Activated naive CD8-positive, alpha-beta T cell (primary cell): ENCODE measurements around the gene PLCL1.
A peak's percentile ranks its signal among the peaks of the same experiment; 100 is the strongest.

Experiments
- H3K27ac Mint-ChIP-seq: one replicate; pipeline ENCODE4 v1.8.0; 2021; ENCODE audit warnings: mixed read lengths
- H3K27me3 Mint-ChIP-seq: one replicate; pipeline ENCODE4 v1.8.0; 2021; ENCODE audit warnings: mixed read lengths
- H3K36me3 Mint-ChIP-seq: one replicate; pipeline ENCODE4 v1.8.0; 2021; ENCODE audit warnings: mixed read lengths
- H3K4me1 Mint-ChIP-seq: one replicate; pipeline ENCODE4 v1.8.0; 2021; ENCODE audit warnings: low read depth, mixed read lengths
- H3K4me3 Mint-ChIP-seq: one replicate; pipeline ENCODE4 v1.8.0; 2021; ENCODE audit warnings: mild to moderate bottlenecking, mixed read lengths
- H3K9me3 Mint-ChIP-seq: one replicate; pipeline ENCODE4 v1.8.0; 2021; ENCODE audit warnings: low read depth, mixed read lengths

Gene PLCL1

DNA sequence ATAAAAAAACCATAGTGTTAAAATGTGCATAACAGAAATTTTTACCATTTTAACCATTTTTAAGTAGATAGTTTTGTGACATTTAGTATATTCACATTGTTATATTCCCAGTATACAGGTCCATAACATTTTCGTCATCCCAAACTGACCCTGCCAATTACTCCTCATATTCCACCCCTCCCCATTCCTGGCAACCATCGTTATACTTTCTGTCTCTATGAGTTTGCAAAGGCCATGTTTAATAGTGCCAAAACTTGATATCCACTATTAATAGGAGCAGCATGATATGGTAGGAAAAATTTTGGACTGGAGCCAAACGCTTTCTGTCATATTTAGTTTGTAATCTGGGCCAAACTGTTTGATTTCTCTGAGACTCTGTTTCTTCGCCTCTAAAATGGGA is 30.9 kb downstream of the PLCL1 start:
- Mint-ChIP-seq H3K27ac (no peak overlapping the region), H3K27me3 (no peaks in the 10 kb centered on the region), H3K9me3 (peaks cover 4% of the 10 kb centered on the region), H3K4me3 (no peak overlapping the region), H3K36me3 (peaks cover 7% of the 10 kb centered on the region), H3K4me1 (peaks cover 38% of the 10 kb centered on the region)

DNA sequence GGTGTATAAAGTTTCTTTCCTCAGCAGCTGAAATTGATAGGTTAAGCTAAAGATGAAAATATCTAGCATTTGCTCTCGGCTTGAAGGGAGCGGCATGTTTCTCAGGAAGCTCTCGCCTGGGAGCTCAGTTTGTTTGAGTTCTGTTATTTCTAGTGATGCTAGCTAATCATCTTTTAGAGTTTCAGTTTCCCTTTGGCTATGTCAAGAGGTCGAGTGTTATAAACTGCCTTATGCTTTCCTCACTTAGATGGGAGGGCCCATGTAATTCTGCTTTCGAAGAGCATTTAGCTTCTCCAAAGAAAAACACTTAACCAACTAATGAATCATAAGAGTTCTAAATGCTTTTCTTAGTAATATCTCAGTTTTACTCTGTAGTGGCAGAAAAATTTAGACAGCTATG is 33.6 kb downstream of the PLCL1 start:
- peak overlapping the region; percentile 83 for H3K27ac Mint-ChIP-seq
- H3K36me3 Mint-ChIP-seq: peaks cover 2% of the 10 kb centered on the region
- no peaks in the 10 kb centered on the region for H3K27me3 Mint-ChIP-seq
- peak overlapping the region; percentile 58 for H3K4me3 Mint-ChIP-seq
- H3K4me1 Mint-ChIP-seq: peaks cover 55% of the 10 kb centered on the region
- no peaks in the 10 kb centered on the region for H3K9me3 Mint-ChIP-seq

DNA sequence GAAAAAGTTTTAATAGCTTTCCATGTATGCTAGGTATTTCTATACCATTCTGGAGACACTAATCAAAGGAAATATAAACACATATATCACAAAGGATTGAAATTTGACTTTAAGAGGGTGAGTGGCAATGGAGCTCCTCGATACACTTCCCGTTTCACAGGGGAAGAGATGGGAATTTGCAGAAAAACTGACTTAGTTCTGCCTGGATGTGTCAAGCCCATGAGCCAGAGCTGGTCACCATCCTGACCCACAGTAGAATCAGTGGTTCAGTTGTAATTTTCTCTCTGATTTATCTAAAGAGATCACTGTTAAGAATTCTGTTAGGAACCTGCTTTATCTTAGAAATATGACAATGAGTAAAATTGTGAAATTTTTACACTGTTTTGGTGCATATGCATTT is 34.2 kb downstream of the PLCL1 start:
- Mint-ChIP-seq H3K4me1 (peaks cover 55% of the 10 kb centered on the region), H3K27me3 (no peaks in the 10 kb centered on the region), H3K4me3 (peak overlapping the region; percentile 58), H3K9me3 (no peaks in the 10 kb centered on the region), H3K27ac (peak overlapping the region; percentile 83), H3K36me3 (peaks cover 2% of the 10 kb centered on the region)

DNA sequence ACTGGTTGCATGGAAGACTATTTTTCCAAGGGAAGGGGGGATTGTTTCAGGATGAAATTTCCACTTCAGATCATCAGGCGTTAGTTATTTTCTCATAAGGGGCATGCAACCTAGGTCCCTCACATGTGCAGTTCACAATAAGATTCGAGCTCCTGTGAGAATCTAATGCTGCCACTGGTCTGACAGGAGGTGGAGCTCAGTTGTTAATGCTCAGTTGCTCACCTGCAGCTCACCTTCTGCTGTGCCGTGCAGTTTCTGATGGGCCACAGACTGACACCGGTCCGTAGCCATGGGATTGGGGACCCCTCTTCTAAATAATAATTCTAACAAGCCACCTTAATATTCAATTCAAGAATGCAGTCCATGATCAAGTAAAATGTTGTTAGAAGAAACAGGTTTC is 34.9 kb downstream of the PLCL1 start:
- no peak overlapping the region for H3K4me3 Mint-ChIP-seq
- H3K9me3 Mint-ChIP-seq: no peaks in the 10 kb centered on the region
- no peak overlapping the region for H3K27ac Mint-ChIP-seq
- peaks cover 2% of the 10 kb centered on the region for H3K36me3 Mint-ChIP-seq
- H3K27me3 Mint-ChIP-seq: no peaks in the 10 kb centered on the region
- peaks cover 55% of the 10 kb centered on the region for H3K4me1 Mint-ChIP-seq

DNA sequence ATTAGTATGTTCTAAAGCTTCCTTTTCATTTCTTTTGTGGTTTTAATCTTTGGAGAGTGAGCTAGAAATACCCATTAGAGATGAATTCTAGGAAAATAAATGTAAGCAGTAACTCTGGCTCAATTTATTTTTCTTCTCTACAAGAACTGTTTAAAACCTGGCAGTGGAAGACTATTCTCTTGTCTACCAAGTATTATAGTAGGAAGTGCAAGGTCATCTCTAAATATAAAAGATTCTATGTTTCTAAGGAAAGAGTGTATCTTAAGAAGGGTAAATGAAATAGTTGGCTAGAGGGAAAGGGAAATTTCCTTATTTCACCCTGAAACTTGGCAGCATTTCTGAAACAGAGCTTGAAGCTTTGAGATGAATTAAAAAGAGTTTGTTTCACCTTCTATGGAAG is 35.5 kb downstream of the PLCL1 start:
- no peaks in the 10 kb centered on the region for H3K9me3 Mint-ChIP-seq
- peaks cover 2% of the 10 kb centered on the region for H3K36me3 Mint-ChIP-seq
- H3K27ac Mint-ChIP-seq: no peak overlapping the region
- H3K4me1 Mint-ChIP-seq: peaks cover 55% of the 10 kb centered on the region
- no peak overlapping the region for H3K4me3 Mint-ChIP-seq
- no peaks in the 10 kb centered on the region for H3K27me3 Mint-ChIP-seq

DNA sequence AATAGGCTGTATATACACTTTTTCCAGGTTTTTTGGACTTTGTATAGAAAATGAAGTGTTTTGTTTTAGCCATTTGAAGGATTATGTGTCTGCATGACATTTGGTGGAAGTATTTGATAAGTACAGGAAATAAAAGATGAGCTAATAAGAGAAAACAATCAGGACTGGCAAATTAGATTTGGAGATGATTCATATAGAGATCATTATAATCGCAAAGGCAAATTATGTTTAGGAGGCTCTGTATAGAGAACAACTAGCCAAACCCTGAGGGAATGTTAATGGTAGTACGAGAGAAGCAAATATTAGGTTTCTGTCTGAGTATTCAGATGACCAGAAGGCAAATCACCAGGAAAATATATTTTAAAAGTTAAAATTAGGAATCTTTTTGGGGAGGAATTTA is 41.7 kb downstream of the PLCL1 start:
- no peaks in the 10 kb centered on the region for H3K27me3 Mint-ChIP-seq
- H3K4me3 Mint-ChIP-seq: no peak overlapping the region
- H3K4me1 Mint-ChIP-seq: peaks cover 66% of the 10 kb centered on the region

DNA sequence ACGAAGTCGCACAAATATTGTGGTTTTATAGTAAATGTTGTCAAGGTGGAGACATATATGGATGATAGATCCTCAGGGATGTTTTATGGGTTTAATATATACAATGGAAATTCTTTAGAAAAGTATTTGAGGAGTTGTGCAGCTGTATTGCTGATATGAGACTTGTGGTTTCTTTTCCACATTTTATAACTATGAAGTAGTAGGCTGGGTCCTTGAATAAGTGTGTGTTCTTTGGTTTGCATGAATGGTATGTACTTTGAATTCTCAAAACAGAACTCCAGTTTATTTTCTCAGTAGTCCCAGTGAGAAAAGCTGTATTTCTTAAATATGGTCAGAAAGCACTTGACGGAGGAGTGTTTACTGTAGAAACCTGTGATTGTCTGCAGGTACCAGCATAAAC is 42.4 kb downstream of the PLCL1 start:
- Mint-ChIP-seq H3K4me3 (peak overlapping the region; percentile 9), H3K4me1 (peaks cover 72% of the 10 kb centered on the region), H3K27ac (peak overlapping the region; percentile 46)

More for the DNA sequence above, 41.7 kb downstream of the PLCL1 start:
- Mint-ChIP-seq H3K27ac (no peak overlapping the region), H3K9me3 (no peaks in the 10 kb centered on the region), H3K36me3 (peaks cover 2% of the 10 kb centered on the region)

DNA sequence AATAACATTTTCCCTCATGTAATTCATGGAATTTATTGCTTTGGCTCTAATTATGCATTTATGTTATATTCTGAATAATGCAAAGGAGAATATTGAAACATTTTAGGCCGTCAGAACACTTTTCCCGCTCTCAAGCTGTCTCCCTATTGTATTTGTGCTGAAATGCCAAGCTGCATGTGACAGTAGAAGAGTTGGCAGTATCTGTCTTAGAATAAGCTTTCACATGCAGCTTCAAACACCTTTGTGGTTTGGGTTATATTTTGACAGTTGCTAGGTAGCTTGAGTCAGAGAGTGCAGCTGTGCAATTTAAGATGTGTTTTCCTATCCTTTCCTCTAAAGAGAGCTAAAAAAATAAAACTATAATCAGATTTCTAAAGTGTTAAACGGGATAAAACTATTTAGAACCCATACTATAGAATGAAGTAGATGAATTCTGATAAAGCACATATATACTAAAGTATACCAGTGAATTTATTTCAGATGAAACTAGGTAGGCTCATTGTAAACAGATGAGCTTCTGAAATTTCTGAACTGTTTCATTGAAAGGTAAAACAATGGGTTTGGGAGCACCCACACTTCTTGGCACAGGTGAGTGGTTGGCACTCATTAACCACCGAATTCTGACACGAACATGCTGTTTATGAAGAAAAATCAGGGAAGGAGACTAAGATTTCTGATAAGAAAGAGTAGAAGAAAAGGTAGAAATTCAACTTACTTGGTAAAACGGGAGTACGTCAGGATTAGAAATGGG is 43.4 kb downstream of the PLCL1 start:
- Mint-ChIP-seq H3K4me1 (peaks cover 64% of the 10 kb centered on the region), H3K27me3 (no peaks in the 10 kb centered on the region), H3K9me3 (no peaks in the 10 kb centered on the region), H3K4me3 (peak overlapping the region; percentile 33), H3K27ac (peak overlapping the region; percentile 81), H3K36me3 (no peaks in the 10 kb centered on the region)

More for the DNA sequence above, 42.4 kb downstream of the PLCL1 start:
- Mint-ChIP-seq H3K27me3 (no peaks in the 10 kb centered on the region), H3K9me3 (no peaks in the 10 kb centered on the region), H3K36me3 (peaks cover 2% of the 10 kb centered on the region)

DNA sequence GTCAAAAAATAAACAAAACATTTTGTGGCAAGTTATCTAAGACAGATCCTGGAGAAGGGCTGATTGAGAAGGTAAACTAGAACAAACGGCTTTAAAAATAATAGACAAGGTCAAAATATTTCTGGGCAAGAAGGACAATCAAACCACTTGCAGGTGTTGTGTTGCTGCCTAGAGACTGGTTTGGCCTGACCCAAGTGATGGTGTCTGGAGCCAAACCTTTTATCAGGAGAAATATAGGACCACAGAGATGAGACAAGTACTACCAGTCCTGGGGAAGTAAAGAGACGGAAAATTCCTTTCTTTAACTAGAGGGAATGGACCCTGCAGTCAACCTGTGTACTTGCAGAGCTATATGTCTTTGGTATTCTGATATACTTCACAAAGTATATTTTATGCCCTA is 44.2 kb downstream of the PLCL1 start:
- Mint-ChIP-seq H3K27me3 (no peaks in the 10 kb centered on the region), H3K4me1 (peaks cover 64% of the 10 kb centered on the region), H3K27ac (peak overlapping the region; percentile 81), H3K36me3 (no peaks in the 10 kb centered on the region), H3K9me3 (no peaks in the 10 kb centered on the region), H3K4me3 (no peak overlapping the region)

DNA sequence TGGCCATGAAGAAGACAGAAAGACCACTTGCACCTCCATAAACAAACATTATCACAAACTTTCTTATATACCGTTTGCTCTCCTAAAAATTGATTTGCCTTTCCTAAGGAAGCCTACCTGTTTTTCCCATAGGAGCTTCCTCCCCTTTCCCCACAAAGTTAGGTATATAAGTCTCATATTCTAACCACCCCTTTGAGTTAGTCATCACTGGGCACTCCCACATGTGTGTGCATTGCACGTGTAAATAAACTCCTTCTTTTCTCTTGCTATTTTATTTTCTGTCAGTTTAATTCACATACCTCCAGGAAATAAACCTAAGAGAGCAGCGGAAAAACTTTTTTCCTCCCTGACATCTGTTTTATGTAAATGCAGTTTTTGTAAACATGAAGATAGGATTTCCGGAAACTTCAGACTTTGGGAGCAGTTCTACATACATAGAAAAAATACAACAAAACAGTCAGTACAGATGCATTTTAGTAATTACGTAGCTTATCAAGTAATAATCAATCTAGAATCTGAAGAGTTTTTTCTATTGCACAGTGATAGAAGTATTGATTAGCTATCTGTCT is 46.6 kb downstream of the PLCL1 start:
- Mint-ChIP-seq H3K4me1 (peaks cover 61% of the 10 kb centered on the region), H3K36me3 (peaks cover 2% of the 10 kb centered on the region), H3K27me3 (no peaks in the 10 kb centered on the region), H3K27ac (no peak overlapping the region), H3K4me3 (no peak overlapping the region), H3K9me3 (no peaks in the 10 kb centered on the region)

DNA sequence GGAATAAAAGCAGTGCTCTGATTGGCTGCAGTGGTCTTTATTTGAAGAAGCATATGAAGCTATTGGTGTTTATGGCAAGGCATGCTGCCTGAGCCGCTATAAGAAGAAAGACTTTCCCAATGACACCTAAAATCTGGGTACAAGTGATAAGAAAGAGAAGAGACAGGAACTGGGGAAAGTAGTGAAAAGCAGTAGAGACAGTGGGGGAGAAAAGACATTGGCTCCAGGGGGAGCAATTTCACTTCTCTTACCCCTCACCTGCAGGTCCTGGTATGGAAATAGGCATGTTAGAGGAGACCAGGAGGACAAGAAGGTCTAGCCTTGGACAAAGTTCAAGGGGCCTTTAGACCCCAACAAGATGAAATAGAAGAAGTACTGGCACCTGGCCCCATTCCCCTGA is 47.1 kb downstream of the PLCL1 start:
- Mint-ChIP-seq H3K4me1 (peaks cover 61% of the 10 kb centered on the region), H3K27me3 (no peaks in the 10 kb centered on the region), H3K27ac (peak overlapping the region; percentile 31), H3K9me3 (no peaks in the 10 kb centered on the region), H3K4me3 (no peak overlapping the region), H3K36me3 (peaks cover 2% of the 10 kb centered on the region)

DNA sequence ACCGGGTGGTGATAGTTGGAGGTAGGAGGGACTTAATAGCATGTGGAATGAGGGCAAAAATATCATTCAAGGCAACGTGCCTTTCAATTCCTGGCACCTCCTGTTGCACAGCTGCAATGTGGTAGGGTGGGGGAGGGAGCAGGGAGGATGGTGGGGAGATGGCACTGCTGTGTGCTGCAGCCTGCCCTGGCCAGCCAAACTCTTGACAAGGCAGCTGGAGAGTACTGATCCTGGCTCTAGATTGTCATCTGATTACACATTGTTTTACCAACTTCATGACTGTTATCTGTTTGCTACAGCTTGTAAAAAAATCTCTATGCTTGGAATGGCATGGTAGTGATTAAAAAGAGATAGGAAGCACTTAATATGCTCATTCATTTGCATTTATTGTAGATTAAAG is 47.7 kb downstream of the PLCL1 start:
- Mint-ChIP-seq H3K36me3 (peaks cover 2% of the 10 kb centered on the region), H3K4me3 (no peak overlapping the region), H3K9me3 (no peaks in the 10 kb centered on the region), H3K27ac (peak overlapping the region; percentile 31), H3K27me3 (no peaks in the 10 kb centered on the region), H3K4me1 (peaks cover 59% of the 10 kb centered on the region)

DNA sequence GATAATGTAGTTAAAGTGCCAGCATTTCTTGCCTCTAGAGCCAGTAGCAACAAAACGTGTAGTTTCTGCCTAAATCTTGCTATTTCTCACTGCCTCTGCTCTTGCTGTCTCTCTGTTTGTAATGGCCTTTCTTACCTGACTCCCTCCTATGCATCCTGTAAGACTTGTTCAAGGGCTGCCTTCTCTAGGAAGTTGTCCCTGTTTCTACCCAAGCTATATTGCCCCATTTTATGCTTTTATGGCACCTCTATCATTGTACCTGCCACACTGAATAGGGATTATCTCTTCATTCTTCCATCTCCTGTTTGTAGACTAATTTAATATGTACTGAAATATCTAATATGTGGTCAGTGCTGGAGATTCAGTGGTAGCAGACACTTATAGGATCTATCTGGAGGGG is 49.2 kb downstream of the PLCL1 start:
- no peaks in the 10 kb centered on the region for H3K9me3 Mint-ChIP-seq
- no peaks in the 10 kb centered on the region for H3K27me3 Mint-ChIP-seq
- no peak overlapping the region for H3K27ac Mint-ChIP-seq
- H3K36me3 Mint-ChIP-seq: peaks cover 2% of the 10 kb centered on the region
- peaks cover 54% of the 10 kb centered on the region for H3K4me1 Mint-ChIP-seq
- H3K4me3 Mint-ChIP-seq: no peak overlapping the region

DNA sequence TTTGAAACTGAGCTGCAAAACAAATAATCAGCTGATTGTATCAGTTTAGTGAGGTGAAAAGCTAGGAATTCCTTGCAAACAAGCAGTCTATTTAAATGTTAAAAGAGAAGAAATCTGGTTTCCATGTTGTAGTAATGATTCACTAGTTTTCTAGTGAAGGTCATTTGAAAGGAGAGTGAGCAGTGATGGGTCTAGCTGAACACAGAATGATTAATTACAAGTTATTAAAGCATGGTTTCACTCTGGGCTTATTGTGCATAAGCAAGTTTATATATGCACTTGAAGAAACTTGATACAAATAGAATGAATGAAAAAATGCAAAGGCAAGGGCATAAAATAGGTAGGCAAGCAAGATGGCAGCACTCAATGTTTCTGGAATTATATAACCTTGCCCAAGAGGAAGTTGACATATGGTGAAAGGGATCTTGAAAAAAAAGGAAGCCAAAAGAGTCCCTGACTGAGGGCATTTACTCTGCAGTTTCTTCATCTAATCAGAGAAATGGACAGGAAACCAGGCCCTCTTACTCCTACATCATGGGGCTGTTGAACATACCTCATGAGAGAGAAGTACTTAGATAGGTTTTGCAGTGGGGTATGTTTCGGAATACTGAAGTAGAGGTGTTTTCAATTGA is 53.2 kb downstream of the PLCL1 start:
- Mint-ChIP-seq H3K9me3 (no peaks in the 10 kb centered on the region), H3K4me1 (peaks cover 31% of the 10 kb centered on the region), H3K4me3 (no peak overlapping the region), H3K27ac (no peak overlapping the region), H3K36me3 (peaks cover 7% of the 10 kb centered on the region), H3K27me3 (no peaks in the 10 kb centered on the region)

DNA sequence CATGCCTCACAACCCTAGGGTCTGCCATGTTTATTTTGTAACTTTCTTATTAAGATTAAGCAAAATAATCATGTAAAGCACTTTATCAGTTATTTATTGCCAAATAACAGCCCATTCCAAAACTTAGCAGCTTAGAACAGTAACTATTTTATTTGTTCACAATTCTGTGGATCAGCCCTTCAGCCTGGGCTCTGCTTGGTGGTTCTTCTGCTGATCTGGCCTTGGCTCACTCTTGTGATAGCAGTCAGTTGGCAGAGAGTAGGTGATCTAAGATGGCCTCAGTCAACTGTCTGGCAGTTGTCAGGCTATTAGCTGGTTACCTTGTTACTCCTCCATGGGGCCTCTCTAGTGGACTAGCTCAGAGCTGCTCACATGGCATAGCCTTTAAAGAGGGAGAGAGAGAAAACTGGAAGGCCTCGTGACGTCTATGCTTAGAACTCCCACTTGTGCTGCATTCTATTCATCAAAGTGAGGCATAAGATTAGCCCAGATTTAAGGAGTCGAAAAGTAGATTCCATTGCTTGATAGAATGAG is 54.3 kb downstream of the PLCL1 start:
- Mint-ChIP-seq H3K36me3 (peaks cover 7% of the 10 kb centered on the region), H3K4me3 (no peak overlapping the region), H3K9me3 (no peaks in the 10 kb centered on the region), H3K4me1 (peaks cover 31% of the 10 kb centered on the region), H3K27ac (no peak overlapping the region), H3K27me3 (no peaks in the 10 kb centered on the region)
